GM19351 (cell line): Measurements from ENCODE around the gene MEN1.

Experiments
- ATAC-seq: cut with Tn5 transposase; IDR thresholded peaks from one replicate; pipeline ENCODE4 v1.9.1; 2021; ENCODE audit warnings: mild to moderate bottlenecking, moderate library complexity; ENCODE audit not compliant: unreplicated experiment

MEN1 gene

DNA sequence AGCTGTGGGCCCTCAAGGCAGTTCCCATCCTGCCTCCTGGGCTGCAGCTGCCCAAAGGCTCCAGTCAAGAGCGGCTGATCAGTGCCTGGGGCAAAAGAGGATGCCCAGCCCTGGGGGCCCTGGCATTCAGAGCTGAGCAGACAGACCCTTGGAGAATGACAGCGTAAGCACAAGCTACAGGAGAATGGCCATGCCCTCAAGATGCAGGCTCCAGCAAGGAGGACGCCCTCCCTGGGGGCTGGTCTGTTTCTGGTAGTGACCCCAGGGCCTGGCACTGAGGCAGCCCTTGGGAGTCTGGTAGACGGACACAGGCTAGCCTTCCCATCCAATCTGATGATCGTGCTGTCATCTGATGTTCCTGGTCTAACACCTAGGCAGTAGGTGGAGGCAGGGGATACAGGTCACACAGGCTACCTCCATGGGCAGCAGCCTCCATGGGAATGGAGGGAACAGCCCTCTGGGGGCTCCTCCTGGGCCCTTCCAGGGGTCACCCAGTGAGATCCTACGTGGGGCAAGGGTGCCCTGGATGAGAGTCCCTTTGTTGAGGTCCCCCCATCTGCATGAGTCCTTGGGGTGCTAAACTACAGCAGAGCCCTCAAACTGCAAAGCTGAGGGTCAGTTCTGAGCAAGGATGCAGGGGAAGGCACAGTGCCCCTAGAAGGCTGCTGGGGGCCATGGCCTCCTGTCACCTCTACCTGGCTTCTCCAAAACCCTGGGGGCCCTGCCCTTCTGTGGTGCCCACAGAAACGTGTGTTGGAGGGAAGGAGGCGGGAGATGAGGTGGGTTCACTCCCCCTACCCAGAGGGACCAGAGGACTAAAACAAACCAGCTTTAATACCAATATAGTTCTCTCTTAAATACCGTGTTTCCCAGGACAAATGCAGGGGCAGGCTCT is 21.8 kb downstream of the MEN1 start:
- no peak for ATAC-seq

DNA sequence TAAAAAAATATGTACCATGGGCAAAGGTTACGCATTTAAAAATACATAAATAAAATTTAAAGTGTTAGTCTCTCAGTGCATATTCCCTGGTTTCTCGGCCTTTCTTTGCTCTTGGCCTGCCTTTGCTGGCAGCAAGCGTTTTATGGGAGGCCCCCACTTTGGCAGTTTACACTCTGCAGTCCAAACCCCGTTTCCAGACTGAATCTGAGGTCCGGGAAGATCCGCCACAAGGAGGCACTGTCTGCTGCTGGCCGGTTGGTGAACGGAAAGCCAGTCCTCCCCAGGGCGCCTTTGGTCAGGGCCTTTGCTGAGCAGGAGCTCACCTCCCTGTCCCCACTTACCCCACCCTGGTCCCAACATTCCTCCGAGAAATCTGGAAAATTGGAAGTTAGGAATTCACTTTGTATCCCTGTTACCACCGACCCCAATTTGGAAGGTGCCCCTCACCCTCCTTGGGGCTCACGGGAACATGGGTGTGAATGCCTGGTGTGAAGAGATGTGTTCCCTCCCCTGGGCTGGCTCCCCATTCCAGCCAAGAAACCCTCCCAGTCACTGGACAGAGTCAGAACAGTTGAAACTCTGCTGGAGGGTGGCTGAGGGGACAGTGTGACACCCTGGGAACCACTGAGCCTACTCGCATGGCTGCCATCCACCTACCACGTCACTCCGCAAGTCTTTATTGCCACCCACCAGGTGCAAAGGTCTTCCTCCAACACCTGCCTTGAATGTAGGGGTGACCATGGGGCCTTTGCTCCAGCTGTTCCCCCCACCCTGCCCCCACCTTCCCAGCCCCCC is 22.6 kb downstream of the MEN1 start:
- no peak for ATAC-seq

DNA sequence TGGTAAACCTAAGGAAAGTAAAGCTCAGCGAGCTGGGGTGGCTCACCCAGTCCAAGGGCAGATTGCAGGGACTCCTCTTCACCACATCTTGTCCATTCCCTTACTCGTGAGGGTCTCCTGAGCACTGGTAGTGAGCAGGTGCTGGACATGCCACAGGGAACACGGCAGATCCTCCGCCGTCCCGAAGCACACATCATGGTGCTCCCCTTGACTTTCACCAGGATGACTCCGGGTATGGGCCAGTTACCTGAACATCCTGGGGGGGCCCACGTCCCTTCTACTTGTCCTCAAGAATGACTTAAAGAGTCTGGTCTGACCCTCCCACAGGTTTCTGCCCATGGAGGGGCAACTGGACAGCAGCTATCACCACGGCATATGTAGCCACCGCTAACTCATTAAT is 24.0 kb downstream of the MEN1 start:
- ATAC-seq, result no peak

DNA sequence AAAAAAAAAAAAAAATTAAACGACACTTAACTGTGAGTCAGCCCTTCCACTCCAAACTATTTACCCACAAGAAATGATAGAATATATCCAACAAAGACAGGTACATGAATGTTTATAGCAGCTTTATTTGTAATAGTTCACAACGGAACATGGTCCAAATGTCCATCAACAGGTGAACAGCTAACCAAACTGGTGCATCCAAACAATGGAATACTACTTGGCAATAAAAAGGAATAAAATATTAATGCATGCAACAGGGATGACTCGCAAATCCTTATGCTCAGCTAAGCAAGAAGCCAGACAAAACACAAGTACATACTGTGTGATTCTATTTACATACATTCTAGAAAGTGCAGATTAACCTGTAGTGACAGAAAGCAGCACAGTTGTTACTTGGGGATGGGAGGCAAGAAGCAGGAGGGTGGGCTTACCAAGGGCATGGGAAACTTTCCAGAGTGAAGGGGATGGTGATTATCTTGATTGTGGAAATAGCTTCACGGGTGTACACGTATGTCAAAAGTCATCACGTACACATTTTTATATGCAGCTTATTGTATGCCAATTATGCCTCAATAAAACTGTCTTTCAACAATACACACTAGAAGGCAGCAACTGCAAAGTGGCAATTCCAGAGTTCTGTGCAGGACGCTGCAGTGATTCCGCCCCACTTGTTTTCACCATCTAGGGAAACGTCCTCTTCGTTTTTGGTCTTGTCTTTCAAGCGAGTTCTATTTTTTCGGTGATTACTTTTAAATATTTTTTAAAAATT is 25.4 kb downstream of the MEN1 start:
- no peak for ATAC-seq

DNA sequence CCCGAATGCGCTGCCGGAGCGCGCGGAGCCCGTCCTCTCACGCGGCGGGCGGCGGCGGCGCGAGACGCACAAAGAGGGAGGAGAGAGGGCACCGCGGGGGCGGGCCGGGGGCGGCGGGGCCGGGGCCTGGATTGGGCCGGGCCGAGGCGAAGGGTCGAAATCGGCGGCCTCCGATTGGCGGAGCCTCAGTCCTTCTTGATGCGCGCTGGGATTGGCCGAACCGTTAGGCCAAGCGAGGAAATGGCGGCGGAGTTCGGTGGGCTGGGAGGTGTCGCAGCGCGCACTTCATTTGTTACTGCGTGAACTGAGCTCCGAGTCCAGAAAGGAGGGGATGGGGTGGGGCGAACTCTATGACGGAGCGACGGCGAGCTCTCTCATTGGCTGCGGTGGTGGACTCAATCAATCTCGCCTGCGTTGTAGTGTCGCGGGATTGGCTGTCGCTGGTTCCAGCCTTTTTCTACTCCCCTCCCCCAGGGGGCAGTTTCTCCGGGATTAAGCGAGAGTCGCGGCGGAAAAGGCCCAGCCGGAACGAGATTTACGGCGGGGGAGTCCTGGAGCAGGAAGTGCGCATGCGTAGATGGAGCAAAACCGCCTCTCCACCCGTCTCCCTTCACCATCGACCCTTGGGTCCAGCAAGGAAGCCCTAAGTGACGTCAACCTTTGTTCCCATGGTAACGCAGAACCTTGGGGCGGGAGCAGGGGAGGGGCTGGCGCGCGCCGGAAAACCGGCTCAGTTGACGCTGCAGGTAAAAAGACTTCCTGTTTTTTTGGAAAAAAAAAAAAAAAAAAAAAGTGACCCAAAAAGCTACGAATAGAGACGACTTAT is 31.7 kb downstream of the MEN1 start, which contains the start of gene SF1:
Gene SF1 (minus strand): TSS at position 70 of the 826 bp plus-strand sequence. CDS start 150 bp downstream, outside the sequence.
- ATAC-seq, result peak; percentile 82

DNA sequence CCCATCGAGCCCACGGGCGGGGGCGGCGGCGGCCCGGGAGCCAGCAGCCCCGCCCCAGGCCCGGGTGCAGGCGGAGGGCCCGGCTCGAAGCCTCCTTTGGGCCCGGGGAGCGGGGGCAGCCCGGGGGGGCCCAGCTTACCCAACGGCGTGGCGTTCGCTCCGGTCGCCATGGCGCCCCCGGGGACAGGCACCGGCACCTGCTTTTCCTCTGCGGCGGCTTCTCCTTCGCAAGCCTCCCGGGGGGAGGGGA is 32.2 kb downstream of the MEN1 start:
- peak; percentile 3 for ATAC-seq

DNA sequence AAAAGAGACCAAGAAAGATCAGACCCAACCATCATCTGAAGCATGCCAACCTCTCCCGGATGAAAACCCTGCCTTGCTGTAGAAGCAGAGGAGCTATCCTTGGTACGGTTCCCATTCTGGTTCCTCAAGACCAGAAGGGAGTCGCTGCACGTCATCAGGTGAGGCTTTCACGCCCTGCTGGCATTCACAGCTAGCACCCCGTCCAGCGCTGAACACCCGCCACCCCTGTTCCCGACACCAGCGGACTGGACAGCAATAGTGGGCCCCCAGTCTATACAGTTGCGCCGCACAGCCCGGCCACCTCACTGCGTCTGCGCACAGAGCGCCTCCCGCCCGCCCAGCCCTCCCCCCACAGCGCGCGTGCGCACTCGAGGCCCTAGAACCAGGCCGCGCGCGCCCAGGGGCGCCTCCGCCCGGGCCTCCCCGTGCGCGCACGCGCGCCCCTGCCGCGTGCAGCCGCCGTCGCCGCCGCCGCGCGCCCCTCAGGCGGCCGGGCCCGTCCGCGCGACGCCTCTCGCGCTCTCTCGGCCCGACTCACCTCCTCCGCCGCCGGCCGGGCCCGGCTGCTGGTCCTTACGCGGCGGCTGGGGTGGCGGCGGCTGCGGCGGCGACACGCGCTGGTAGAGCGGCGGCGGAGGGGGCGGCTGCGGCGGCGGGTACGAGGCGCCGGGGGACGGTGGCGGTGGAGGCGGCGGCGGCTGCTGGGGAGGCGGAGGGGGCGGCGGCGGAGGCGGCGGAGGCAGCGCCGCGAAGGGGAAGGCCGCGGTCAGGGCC is 32.7 kb downstream of the MEN1 start:
- ATAC-seq, result no peak

DNA sequence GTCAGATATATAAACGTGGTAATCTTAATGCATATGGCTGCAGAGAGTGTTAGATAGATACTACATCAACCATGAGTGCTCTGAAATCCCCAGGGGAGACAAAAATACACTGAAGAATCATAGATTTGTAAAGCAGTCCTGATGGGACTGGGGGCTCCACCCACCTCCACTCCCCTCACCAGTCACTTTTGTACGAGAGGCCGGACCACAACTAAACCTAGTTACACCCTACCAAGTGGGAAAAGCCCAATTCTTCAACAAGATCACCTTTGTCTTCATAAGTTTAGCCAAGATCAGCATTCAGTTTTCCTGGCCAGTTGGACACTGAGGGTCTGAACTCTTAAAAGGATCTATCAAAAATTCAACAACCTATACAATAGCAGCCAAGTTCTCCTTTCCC is 33.5 kb downstream of the MEN1 start:
- ATAC-seq, result no peak

DNA sequence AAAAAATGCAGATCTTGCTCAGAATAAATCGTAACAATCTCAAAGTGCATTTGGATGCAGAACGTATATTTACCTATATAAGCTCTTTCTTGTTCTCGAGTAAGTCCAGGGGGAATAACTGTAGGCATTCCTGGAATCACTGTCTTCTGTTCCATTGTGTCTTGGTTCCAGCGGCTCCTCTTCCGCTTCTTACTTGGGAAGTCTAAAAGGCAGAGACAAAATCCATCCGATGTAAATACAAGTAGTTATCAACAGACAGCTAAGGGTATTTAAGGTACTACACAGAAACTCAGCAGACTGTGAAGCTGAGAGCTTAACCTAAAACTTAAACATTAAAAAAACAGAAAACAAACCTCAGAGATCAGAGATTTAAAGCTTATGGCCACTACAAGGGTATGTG is 33.9 kb downstream of the MEN1 start:
- no peak for ATAC-seq

DNA sequence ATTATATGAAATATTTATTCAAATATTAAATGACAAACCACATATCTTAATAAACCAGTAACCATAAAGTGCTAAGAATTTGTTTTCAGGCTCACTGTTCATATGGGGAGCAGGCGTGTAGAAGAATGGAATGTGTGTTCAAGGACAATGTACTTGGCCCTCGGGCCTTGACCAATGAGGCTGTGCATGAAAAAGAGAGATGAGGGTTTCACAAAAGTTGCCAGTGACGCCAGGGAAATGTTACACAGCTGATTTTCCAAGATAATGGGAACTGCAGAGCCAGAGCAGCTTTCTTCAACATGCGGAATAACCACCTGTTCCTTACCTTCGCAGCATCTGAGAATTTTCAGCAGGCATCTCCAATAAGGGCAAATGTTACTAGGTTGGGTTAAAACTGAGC is 36.2 kb downstream of the MEN1 start:
- no peak for ATAC-seq

DNA sequence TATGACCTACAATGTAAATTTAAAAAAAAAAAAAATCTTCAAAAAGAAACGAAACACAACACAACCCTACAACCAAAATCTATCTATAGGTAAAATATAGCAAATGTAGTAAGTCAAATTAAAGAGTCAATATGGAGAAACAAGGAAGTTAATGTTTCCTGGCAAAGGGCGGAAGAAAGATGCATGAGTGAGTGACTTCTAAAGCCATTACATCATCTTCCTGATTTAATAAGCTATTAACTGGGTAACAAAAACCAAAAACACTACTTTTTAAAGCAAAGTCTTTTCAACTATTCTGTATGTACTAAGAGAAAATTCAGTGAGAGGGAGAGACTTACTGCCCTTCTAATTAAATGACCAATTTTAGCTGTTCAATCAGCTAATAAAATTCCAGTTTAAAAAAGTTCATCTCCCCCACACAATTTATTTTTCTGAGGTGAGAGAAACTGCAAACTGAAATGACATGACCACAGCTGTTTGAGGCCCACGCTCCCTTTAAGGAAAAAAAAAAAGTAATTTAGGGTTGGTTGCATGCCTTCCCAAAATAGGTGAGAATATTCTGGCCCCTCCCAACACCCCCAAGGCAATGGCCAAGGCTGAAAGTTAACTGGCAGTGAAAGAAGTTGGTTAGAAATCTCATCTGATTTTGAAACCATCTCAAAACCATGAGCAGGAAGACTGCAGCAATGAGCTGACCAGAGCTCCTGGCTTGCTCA is 37.9 kb downstream of the MEN1 start:
- no peak for ATAC-seq

DNA sequence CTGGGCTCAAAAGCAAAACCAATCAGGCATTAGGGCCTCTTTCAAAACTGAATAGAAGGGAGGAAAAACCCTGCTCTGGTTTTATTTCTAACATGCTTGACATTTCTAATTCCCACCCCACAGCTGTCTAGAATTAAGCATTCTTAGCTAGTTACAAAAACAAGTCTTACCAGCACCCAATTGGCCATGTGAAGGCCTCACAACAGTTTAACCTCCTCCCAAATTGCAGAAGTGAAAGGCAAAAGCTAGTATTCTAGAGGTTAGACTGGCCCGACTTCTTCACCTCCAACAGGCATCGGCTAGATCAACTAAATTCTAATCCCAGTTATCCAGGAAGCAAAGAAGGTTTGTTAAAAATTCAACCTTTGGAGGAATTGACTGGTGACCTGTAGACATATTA is 38.5 kb downstream of the MEN1 start:
- no peak for ATAC-seq

DNA sequence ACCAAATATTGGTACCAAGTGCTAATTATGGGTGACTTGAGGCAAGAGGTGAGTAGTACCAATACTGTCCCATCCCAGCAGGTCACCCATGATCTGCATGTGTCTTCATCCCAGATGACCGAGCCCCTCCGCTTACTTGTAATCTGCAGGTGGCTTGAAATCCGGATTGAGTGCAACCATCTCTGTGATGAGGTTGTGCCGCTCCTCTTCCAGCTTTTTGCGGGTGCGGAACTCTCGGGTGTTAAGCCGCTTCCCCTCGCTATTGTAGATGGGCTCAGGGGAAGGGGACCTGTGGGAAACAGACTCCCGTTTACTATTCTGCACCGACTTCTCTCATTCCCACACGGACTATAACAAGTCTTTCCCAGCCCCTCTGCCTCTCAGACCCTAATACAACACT is 40.2 kb downstream of the MEN1 start:
- ATAC-seq, result no peak

DNA sequence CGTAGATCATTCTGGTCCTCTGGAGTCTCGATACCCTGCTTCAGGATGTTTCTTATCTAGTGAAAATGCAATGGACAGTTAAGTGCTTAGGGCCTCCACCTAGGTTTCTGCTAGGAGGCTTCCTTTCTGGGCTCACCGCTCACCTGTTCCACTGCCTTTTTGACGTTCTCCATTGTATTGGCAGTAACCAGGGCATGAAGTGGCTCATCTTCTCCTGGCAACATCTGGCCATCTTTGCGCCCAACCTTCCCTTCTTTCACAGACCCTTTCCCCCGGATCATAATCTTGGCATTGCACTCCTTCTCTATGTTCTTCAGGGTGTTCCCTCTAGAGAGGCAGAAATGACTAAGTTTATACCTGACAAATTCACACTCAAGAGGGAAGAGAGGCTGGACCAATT is 41.1 kb downstream of the MEN1 start:
- no peak for ATAC-seq

DNA sequence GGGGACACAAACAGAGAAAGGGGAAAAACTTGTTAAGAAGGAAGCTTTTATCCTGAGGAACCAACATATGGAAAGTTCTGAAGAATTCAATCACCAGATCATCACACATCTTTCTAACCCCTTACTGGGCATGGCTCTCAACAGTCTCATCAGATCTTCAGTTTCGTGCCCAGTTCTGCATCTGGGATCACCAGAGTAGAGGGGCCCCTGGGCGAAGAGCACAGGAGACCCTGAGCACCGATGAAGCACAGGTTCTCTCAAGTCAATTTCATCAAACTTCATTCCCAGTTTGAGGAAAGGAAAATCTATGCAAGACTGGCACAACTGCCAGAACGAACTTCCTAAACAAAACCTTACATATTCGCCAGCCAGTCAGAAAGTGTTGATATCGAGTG is 42.1 kb downstream of the MEN1 start:
- no peak for ATAC-seq

DNA sequence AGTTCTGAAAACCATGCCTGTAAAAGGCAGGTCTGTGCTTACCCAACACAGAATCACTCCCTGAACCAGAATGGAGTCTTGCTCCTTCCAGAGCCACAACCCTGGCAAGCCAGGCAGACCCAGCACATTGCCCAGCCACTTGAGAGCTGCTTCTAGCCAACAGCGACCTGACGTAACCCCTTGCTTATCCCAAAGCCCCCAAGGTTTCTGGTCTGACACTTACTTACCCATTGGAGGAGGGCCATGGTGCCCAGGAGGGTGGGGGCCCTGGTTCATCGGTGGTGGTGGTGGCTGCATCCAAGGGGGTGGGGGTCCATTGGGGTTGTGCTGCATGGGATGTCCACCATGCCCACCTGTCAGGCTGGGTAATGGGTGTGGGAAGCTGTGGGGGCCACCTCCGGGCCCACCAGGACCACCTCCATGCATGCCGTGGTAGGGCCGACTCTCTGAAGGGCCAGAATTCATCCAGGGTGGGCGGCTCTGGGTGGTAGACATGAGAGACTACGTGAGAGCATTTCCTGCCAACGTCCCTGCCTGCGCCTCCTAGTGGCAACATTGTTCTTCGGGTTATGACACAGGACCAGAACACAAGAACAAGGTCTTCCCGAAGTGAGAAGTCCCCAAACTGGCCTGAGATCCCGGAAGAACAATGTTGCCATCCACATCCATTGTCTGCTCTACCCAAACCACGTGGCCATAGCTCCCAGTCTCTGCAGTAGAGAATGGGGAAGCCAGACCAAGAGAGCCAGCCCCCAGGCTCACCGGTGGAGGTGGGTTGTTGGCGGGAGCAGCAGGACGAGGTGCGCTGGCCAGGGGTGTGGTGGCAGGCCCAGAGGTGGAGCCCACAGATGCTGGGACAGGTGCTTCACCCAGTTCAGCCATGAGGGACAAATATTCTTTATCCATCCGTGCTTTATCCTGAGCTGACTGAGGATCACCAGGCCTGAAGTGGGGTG is 42.7 kb downstream of the MEN1 start:
- ATAC-seq, result no peak

DNA sequence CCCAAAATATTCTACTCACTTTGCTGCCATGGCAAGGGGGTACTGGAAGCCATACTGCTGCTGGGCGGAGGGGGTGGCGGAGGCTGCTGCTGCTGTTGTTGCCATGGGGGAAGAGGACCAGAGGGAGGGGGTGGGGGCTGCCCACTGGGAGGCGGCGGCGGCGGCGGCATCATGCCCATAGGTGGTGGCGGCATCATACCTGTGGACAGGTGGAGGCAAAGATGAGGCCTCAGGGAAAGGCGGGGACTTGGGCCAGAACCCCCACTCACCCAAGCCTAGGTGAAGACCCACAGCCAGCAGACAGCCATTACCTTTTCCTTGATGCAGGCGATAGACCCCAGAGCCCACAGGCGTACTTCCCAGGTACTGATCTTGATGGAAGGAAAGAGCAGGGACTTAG is 43.5 kb downstream of the MEN1 start:
- no peak for ATAC-seq
